Measurements from ENCODE around the gene KIAA0513.

DNA sequence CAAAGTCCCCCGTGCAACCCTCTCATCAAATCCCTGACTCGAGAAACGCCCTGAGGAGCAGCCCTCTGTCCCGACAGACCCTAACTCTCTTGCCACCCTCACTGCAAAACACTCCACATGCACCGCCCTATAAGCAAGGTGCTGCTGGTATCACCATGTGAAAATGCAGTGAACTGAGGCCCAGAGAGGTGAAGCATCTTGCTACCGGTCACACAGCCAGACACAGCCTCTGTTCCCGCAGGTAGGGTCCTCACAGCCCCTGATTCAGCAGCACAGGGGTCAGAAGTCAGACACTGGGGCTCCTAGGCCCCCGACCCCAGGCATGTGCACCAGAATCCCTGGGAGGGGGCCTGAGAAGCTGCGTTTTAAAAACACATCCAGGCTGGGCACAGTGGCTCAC is 83.6 kb downstream of the KIAA0513 start:
- TF ChIP-seq, protein P1, sequence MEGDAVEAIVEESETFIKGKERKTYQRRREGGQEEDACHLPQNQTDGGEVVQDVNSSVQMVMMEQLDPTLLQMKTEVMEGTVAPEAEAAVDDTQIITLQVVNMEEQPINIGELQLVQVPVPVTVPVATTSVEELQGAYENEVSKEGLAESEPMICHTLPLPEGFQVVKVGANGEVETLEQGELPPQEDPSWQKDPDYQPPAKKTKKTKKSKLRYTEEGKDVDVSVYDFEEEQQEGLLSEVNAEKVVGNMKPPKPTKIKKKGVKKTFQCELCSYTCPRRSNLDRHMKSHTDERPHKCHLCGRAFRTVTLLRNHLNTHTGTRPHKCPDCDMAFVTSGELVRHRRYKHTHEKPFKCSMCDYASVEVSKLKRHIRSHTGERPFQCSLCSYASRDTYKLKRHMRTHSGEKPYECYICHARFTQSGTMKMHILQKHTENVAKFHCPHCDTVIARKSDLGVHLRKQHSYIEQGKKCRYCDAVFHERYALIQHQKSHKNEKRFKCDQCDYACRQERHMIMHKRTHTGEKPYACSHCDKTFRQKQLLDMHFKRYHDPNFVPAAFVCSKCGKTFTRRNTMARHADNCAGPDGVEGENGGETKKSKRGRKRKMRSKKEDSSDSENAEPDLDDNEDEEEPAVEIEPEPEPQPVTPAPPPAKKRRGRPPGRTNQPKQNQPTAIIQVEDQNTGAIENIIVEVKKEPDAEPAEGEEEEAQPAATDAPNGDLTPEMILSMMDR (IDR thresholded peaks at IDR 0.05), result no peak
- TF ChIP-seq POLR2AphosphoS5 (IDR thresholded peaks at IDR 0.05), result no peak
- TF ChIP-seq EP300 (IDR thresholded peaks at IDR 0.05), result no peak
